ENCODE results near the gene COL5A1. TPM values are rescaled to one million over a fixed set of nuclear protein-coding genes. Genes with fewer than 3 reads are reported as not detected.

COL5A1 gene
- total RNA-seq, 1 donor = 295 TPM

GRCh38 chr9:134740071-134740470, 98.5 kb downstream of the COL5A1 start:
- H3K4me3 ChIP-seq (ENCODE audit: low read depth, low read length) = no peak overlapping the region
- TF ChIP-seq CTCF (IDR thresholded peaks at IDR 0.05; ENCODE audit: insufficient read depth, low read depth, low read length) = no peak
- DNase-seq (ENCODE audit: low read depth) = no peak

- no peak overlapping the region for H3K4me3 ChIP-seq (ENCODE audit: low read depth, low read length)
- TF ChIP-seq CTCF (IDR thresholded peaks at IDR 0.05; ENCODE audit: insufficient read depth, low read depth, low read length) = no peak
- no peak for DNase-seq (ENCODE audit: low read depth)
These were observed 100.2 kb downstream of the COL5A1 start for GRCh38 chr9:134741846-134742245.

GRCh38 chr9:134742822-134743535, 101.4 kb downstream of the COL5A1 start:
- TF ChIP-seq CTCF (IDR thresholded peaks at IDR 0.05; ENCODE audit: insufficient read depth, low read depth, low read length) = peak; percentile 10
- no peak overlapping the region for H3K4me3 ChIP-seq (ENCODE audit: low read depth, low read length)
- DNase-seq (ENCODE audit: low read depth) = no peak

- no peak for TF ChIP-seq CTCF (IDR thresholded peaks at IDR 0.05; ENCODE audit: insufficient read depth, low read depth, low read length)
- peak; percentile 42 for DNase-seq (ENCODE audit: low read depth)
- H3K4me3 ChIP-seq (ENCODE audit: low read depth, low read length) = no peak overlapping the region
These were observed 102.2 kb downstream of the COL5A1 start for GRCh38 chr9:134743853-134744252.

- DNase-seq (ENCODE audit: low read depth) = no peak
- no peak for TF ChIP-seq CTCF (IDR thresholded peaks at IDR 0.05; ENCODE audit: insufficient read depth, low read depth, low read length)
- H3K4me3 ChIP-seq (ENCODE audit: low read depth, low read length) = no peak overlapping the region
These were observed 103.0 kb downstream of the COL5A1 start for GRCh38 chr9:134744385-134745295.

GRCh38 chr9:134747951-134748489, 106.4 kb downstream of the COL5A1 start:
- no peak overlapping the region for H3K4me3 ChIP-seq (ENCODE audit: low read depth, low read length)
- no peak for DNase-seq (ENCODE audit: low read depth)
- TF ChIP-seq CTCF (IDR thresholded peaks at IDR 0.05; ENCODE audit: insufficient read depth, low read depth, low read length) = no peak

Data from fibroblast of villous mesenchyme (primary cell).